Fibroblast of lung (primary cell): ENCODE results near the gene GRIK1. TPM values are rescaled to one million over a fixed set of nuclear protein-coding genes. Genes with fewer than 3 reads are reported as not detected.

ENCODE experiments used
- DNase-seq, 2 donors: peaks; one replicate each; pipeline versions ENCODE4 v3.0.0 to v3.0.0-alpha.2; 2010; ENCODE audit warnings: low read depth in 2 of 2
- H2AFZ ChIP-seq: 2 replicates; pipeline ENCODE4 v1.5.1; 2012; ENCODE audit warnings: low read length, control low read depth, inconsistent platforms
- H3K27ac ChIP-seq: 2 replicates; pipeline ENCODE4 v1.5.1; 2011; ENCODE audit warnings: low read length, control low read depth; ENCODE audit not compliant: insufficient read depth
- H3K27me3 ChIP-seq: 2 replicates; pipeline ENCODE4 v1.5.1; 2011; ENCODE audit warnings: mild to moderate bottlenecking, low read length; ENCODE audit not compliant: control insufficient read depth, insufficient read depth
- H3K36me3 ChIP-seq: 2 replicates; pipeline ENCODE4 v1.5.1; 2011; ENCODE audit warnings: low read length; ENCODE audit not compliant: control insufficient read depth, insufficient read depth
- H3K4me1 ChIP-seq: 2 replicates; pipeline ENCODE4 v1.5.1; 2011; ENCODE audit warnings: low read length; ENCODE audit not compliant: control insufficient read depth, insufficient read depth; ENCODE audit errors: extremely low read depth
- H3K4me2 ChIP-seq: 2 replicates; pipeline ENCODE4 v1.5.1; 2011; ENCODE audit warnings: low read length, control low read depth; ENCODE audit not compliant: insufficient read depth; ENCODE audit errors: extremely low read depth
- H3K4me3 ChIP-seq, 4 experiments: fragments of 200-600 bp in 1 of 4; sonication (generic) in 1 of 4; replicated peaks in 1 of 4; 2 replicates each; pipeline ENCODE4 v1.5.1; 2011 to 2016; ENCODE audit warnings: low read length in 4 of 4, low read depth in 3 of 4, mild to moderate bottlenecking in 3 of 4, control low read depth in 2 of 4, inconsistent platforms in 1 of 4, mixed read lengths in 1 of 4; ENCODE audit not compliant: insufficient read depth in 1 of 4; ENCODE audit errors: control extremely low read depth in 1 of 4
- H3K79me2 ChIP-seq: 2 replicates; pipeline ENCODE4 v1.5.1; 2012; ENCODE audit warnings: mild to moderate bottlenecking, low read length, inconsistent platforms; ENCODE audit not compliant: control insufficient read depth, insufficient read depth
- H3K9ac ChIP-seq: 2 replicates; pipeline ENCODE4 v1.5.1; 2011; ENCODE audit warnings: mild to moderate bottlenecking, low read length, control low read depth; ENCODE audit not compliant: insufficient read depth
- H3K9me3 ChIP-seq: 2 replicates; pipeline ENCODE4 v1.5.1; 2012; ENCODE audit warnings: low read depth, low read length; ENCODE audit not compliant: control insufficient read depth, insufficient read depth
- H4K20me1 ChIP-seq: 2 replicates; pipeline ENCODE4 v1.5.1; 2011; ENCODE audit warnings: low read length; ENCODE audit not compliant: control insufficient read depth, insufficient read depth; ENCODE audit errors: extremely low read depth
- CTCF ChIP-seq, 2 donors: IDR thresholded peaks in 1 of 2; conservative IDR thresholded peaks in 1 of 2; 1 replicate in 1 of 2; 2 replicates in 1 of 2; pipeline ENCODE4 v1.5.1; 2011 to 2012; ENCODE audit warnings: low read length in 2 of 2, control low read depth in 1 of 2, inconsistent platforms in 1 of 2, low read depth in 1 of 2, mild to moderate bottlenecking in 1 of 2
- EZH2 ChIP-seq: IDR thresholded peaks from 2 replicates; pipeline ENCODE4 v1.5.1; 2012; ENCODE audit warnings: low read length, control low read depth, mild to moderate bottlenecking; ENCODE audit errors: missing control alignments
- polyA plus RNA-seq, 2 donors: library from polyadenylated mRNA; depleted of rRNA in 1 of 2; stranded (reverse) in 1 of 2; unstranded in 1 of 2; fragments of >200 nt; gene quantifications; 2 replicates each; pipeline ENCODE4 v1.2.1, GENCODE V29; 2011 to 2012; ENCODE audit warnings: missing spikeins in 1 of 2
- total RNA-seq: library from RNA; depleted of rRNA; stranded (reverse); fragments of >200 nt; gene quantifications from 2 replicates; pipeline ENCODE4 v1.2.1, GENCODE V29; 2014

GRIK1 gene
- total and polyA plus RNA-seq, 2 donors (not counting 1 experiment from before 2014, with no cell fraction given): not detected

GRCh38 chr21:29730281-29730680, 209.5 kb downstream of the GRIK1 start:
- no peak overlapping the region for H2AFZ ChIP-seq
- no peaks in the 10 kb centered on the region for H3K36me3 ChIP-seq
- no peak overlapping the region for H3K27ac ChIP-seq
- H3K27me3 ChIP-seq: no peaks in the 10 kb centered on the region
- no peak for TF ChIP-seq EZH2
- TF ChIP-seq CTCF (conservative IDR thresholded peaks at IDR 0.05 in 1 of 2, IDR thresholded peaks at IDR 0.05 in 1 of 2; ENCODE audit: low read depth in 1 of 2, low read length in 2 of 2): no peak
- H4K20me1 ChIP-seq: no peaks in the 10 kb centered on the region
- H3K4me3 ChIP-seq: no peak overlapping the region
- peak in 1 of 2 donors; percentile 37 for DNase-seq
- no peak overlapping the region for H3K4me2 ChIP-seq
- H3K9me3 ChIP-seq: no peaks in the 10 kb centered on the region
- H3K79me2 ChIP-seq: no peaks in the 10 kb centered on the region
- no peaks in the 10 kb centered on the region for H3K4me1 ChIP-seq
- H3K9ac ChIP-seq: no peak overlapping the region

GRCh38 chr21:29726044-29726443, 213.8 kb downstream of the GRIK1 start:
- no peak for DNase-seq
- Histone ChIP-seq H3K4me2 (no peak overlapping the region), H2AFZ (no peak overlapping the region), H3K27ac (no peak overlapping the region), H3K79me2 (no peaks in the 10 kb centered on the region), H3K27me3 (no peaks in the 10 kb centered on the region), H3K9me3 (no peaks in the 10 kb centered on the region), H3K36me3 (no peaks in the 10 kb centered on the region), H3K4me1 (no peaks in the 10 kb centered on the region), H4K20me1 (no peaks in the 10 kb centered on the region), H3K9ac (no peak overlapping the region), H3K4me3 (no peak overlapping the region)
- TF ChIP-seq CTCF (conservative IDR thresholded peaks at IDR 0.05 in 1 of 2, IDR thresholded peaks at IDR 0.05 in 1 of 2; ENCODE audit: low read depth in 1 of 2, low read length in 2 of 2) (no peak), EZH2 (no peak)

- no peak overlapping the region for H3K9ac ChIP-seq
- no peak for DNase-seq
- H3K27me3 ChIP-seq: no peaks in the 10 kb centered on the region
- H3K79me2 ChIP-seq: no peaks in the 10 kb centered on the region
- H3K36me3 ChIP-seq: no peaks in the 10 kb centered on the region
- H3K4me1 ChIP-seq: no peaks in the 10 kb centered on the region
- H3K27ac ChIP-seq: no peak overlapping the region
- H3K4me2 ChIP-seq: no peak overlapping the region
- H3K4me3 ChIP-seq: no peak overlapping the region
- H4K20me1 ChIP-seq: no peaks in the 10 kb centered on the region
- no peak overlapping the region for H2AFZ ChIP-seq
- TF ChIP-seq EZH2 (no peak), CTCF (conservative IDR thresholded peaks at IDR 0.05 in 1 of 2, IDR thresholded peaks at IDR 0.05 in 1 of 2; ENCODE audit: low read depth in 1 of 2, low read length in 2 of 2) (no peak)
- H3K9me3 ChIP-seq: no peaks in the 10 kb centered on the region
Measured at GRCh38 chr21:29725025-29725736, 214.6 kb downstream of the GRIK1 start.
